22Rv1 (cell line): ENCODE results near the gene ORC4.

Experiments used
- H3K27ac ChIP-seq: fragments of 450-650 bp; 2 replicates; pipeline ENCODE4 v1.5.1; 2017
- CTCF ChIP-seq: fragments of 450-650 bp; IDR thresholded peaks from 2 replicates; pipeline ENCODE4 v1.5.1; 2017; ENCODE audit warnings: mild to moderate bottlenecking
- ZFX ChIP-seq: fragments of 450-650 bp; IDR thresholded peaks from 2 replicates; pipeline ENCODE4 v1.6.1; 2017; ENCODE audit warnings: antibody characterized with exemption, borderline replicate concordance

Gene ORC4

GRCh38 chr2:148048475-148049221 is 28.1 kb upstream of the ORC4 start:
- no peak for TF ChIP-seq CTCF
- TF ChIP-seq ZFX, result no peak
- no peak overlapping the region for H3K27ac ChIP-seq

- no peak overlapping the region for H3K27ac ChIP-seq
- TF ChIP-seq CTCF (no peak), ZFX (no peak)
Measured at GRCh38 chr2:148046802-148047201, 26.3 kb upstream of the ORC4 start.

GRCh38 chr2:148044322-148044721 is 23.8 kb upstream of the ORC4 start:
- no peak overlapping the region for H3K27ac ChIP-seq
- TF ChIP-seq ZFX (no peak), CTCF (no peak)

GRCh38 chr2:148042219-148042618 is 21.7 kb upstream of the ORC4 start:
- no peak overlapping the region for H3K27ac ChIP-seq
- TF ChIP-seq CTCF (no peak), ZFX (no peak)

- no peak for TF ChIP-seq ZFX
- H3K27ac ChIP-seq, result no peak overlapping the region
Measured at GRCh38 chr2:148039783-148040182, 19.2 kb upstream of the ORC4 start.

- no peak for TF ChIP-seq ZFX
- TF ChIP-seq CTCF, result no peak
- no peak overlapping the region for H3K27ac ChIP-seq
Measured at GRCh38 chr2:148032215-148032614, 11.7 kb upstream of the ORC4 start.

GRCh38 chr2:148031152-148031551 is 10.6 kb upstream of the ORC4 start:
- TF ChIP-seq ZFX, result no peak
- no peak for TF ChIP-seq CTCF
- no peak overlapping the region for H3K27ac ChIP-seq

GRCh38 chr2:148028781-148029180 is 8.2 kb upstream of the ORC4 start:
- TF ChIP-seq ZFX (no peak), CTCF (no peak)
- no peak overlapping the region for H3K27ac ChIP-seq
